Psoas muscle (tissue), 8 donors: ENCODE data around the gene DNAI7. TPM values are rescaled to one million over a fixed set of nuclear protein-coding genes. Genes with fewer than 3 reads are reported as not detected.

ENCODE experiments used
- ATAC-seq, 4 donors: fragments of 200-7000 bp; cut with Tn5 transposase; one replicate each; pipeline ENCODE4 v1.9.1; 2020; ENCODE audit warnings: moderate library complexity in 3 of 4, mild to moderate bottlenecking in 2 of 4
- DNase-seq, 2 donors: peaks; one replicate each; pipeline ENCODE4 v3.0.0-alpha.2; 2020
- H3K27ac ChIP-seq: fragments of 200-600 bp; one replicate; pipeline ENCODE4 v1.8.0; 2022
- H3K27me3 ChIP-seq, 3 donors: fragments of 200-600 bp in 1 of 3; one replicate each; pipeline versions ENCODE4 v1.6.1 to v1.8.0; 2013 to 2022; ENCODE audit warnings: low read length in 2 of 3, mild to moderate bottlenecking in 2 of 3, moderate library complexity in 1 of 3; ENCODE audit not compliant: insufficient read depth in 3 of 3
- H3K36me3 ChIP-seq, 2 donors: fragments of 200-600 bp in 1 of 2; one replicate each; pipeline versions ENCODE4 v1.6.1 to v1.8.0; 2013 to 2022; ENCODE audit warnings: low read depth in 1 of 2, mild to moderate bottlenecking in 1 of 2, moderate library complexity in 1 of 2; ENCODE audit not compliant: insufficient read depth in 1 of 2
- H3K4me1 ChIP-seq: fragments of 200-600 bp; one replicate; pipeline ENCODE4 v1.8.0; 2022
- H3K4me3 ChIP-seq: fragments of 200-600 bp; one replicate; pipeline ENCODE4 v1.8.0; 2022; ENCODE audit warnings: mild to moderate bottlenecking
- H3K9me3 ChIP-seq: fragments of 200-600 bp; one replicate; pipeline ENCODE4 v1.8.0; 2022
- CTCF ChIP-seq: fragments of 200-600 bp; IDR thresholded peaks from one replicate; pipeline ENCODE4 v1.8.0; 2022; ENCODE audit warnings: antibody characterized with exemption
- WGBS, 3 donors: extraction: QIAGEN DNeasy Blood & Tissue Kit; methylation state at CpG; one replicate each; pipeline versions ENCODE4 v1.1.6 to v1.1.7; 2013; 5-methylcytosine and 5-hydroxymethylcytosine counted together
- intact Hi-C, 2 donors: fragments of 100-400 bp; cut with DNase I; formaldehyde crosslinking; loops; one replicate each; pipeline versions ENCODE4 v1.11.0 to v1.14.2; 2022
- polyA plus RNA-seq, 3 donors: library from polyadenylated mRNA; stranded (reverse); fragments of 200-250 nt; gene quantifications; one replicate each; pipeline ENCODE4 v1.2.3, GENCODE V29; 2013
- total RNA-seq, 4 donors: library from RNA; stranded (reverse); fragmentation: NEBNext Ultra II Directional in 2 of 4; extraction: Animal tissue kit (Norgen Biotek cat#: 25700) in 2 of 4; gene quantifications; one replicate each; pipeline versions ENCODE4 v1.2.1 to v1.2.4, GENCODE V29; 2021 to 2023
- donor health status: healthy with polysubstance abuse.
- donor health status: DM: no; HTN: no; CAD: no; lungs with moderate emphysema.
- donor health status: Bipolar disorder and iron deficiency.
- donor health status: healthy.
- donor health status: DM: yes; HTN: yes; CAD: no.
- donor health status: DM: no; HTN: no; CAD: no.
- donor health status: DM: no; HTN: no; CAD: no.
- donor health status: DM: yes; HTN: yes; CAD: no.

The DNAI7 gene
- total and polyA plus RNA-seq, 7 donors = 0.06 to 0.74 (median 0.26) TPM; not detected in 2

GRCh38 chr12:25101092-25101445, 93.9 kb downstream of the DNAI7 start:
- Histone ChIP-seq H3K4me3 (no peak overlapping the region), H3K4me1 (no peaks in the 10 kb centered on the region), H3K9me3 (no peaks in the 10 kb centered on the region), H3K27me3 (no peaks in the 10 kb centered on the region), H3K27ac (no peak overlapping the region), H3K36me3 (no peaks in the 10 kb centered on the region)
- 67 to 76% (median 67%) methylated on average over 4 of the region's 4 CpGs for WGBS, 3 donors
- intact Hi-C loops = no loop called here
- ATAC-seq (no peak), DNase-seq (no peak)
- TF ChIP-seq CTCF = no peak

- Histone ChIP-seq H3K9me3 (no peaks in the 10 kb centered on the region), H3K4me1 (no peaks in the 10 kb centered on the region), H3K4me3 (no peak overlapping the region), H3K27ac (no peak overlapping the region), H3K27me3 (no peaks in the 10 kb centered on the region), H3K36me3 (no peaks in the 10 kb centered on the region)
- TF ChIP-seq CTCF = no peak
- WGBS, 3 donors = 52 to 64% (median 57%) methylated on average over 2 of the region's 2 CpGs
- DNase-seq (no peak), ATAC-seq (no peak)
- intact Hi-C loops = no loop called here
Measured at GRCh38 chr12:25100194-25101091, 94.5 kb downstream of the DNAI7 start.

DNA sequence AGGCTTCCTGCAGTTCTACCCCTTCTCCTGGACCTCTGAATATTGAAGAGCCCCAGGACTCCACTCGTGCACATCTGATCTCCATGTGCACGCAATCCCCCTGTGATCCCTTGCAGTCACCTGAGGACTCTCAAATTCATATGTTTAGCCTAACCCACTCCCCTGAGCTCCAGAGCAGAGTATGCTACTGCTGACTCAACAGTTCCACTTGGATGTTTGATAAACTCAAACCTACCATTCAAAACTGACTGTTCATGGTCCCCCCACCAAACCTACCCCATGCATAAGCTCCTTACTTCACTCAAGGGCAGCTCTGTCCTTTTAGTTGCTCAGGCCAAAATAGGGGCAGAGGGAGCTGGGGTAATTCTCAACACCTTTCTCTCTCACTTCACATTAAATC, 96.0 kb downstream of the DNAI7 start:
- ATAC-seq (no peak), DNase-seq (no peak)
- peaks cover 4% of the 10 kb centered on the region for H3K9me3 ChIP-seq
- H3K36me3 ChIP-seq = no peaks in the 10 kb centered on the region
- intact Hi-C loops = no loop called here
- WGBS, 3 donors = 79 to 97% (median 83%) methylated on average over 2 of the region's 2 CpGs
- no peak overlapping the region for H3K4me3 ChIP-seq
- no peak for TF ChIP-seq CTCF
- no peaks in the 10 kb centered on the region for H3K4me1 ChIP-seq
- H3K27me3 ChIP-seq = no peaks in the 10 kb centered on the region
- no peak overlapping the region for H3K27ac ChIP-seq

DNA sequence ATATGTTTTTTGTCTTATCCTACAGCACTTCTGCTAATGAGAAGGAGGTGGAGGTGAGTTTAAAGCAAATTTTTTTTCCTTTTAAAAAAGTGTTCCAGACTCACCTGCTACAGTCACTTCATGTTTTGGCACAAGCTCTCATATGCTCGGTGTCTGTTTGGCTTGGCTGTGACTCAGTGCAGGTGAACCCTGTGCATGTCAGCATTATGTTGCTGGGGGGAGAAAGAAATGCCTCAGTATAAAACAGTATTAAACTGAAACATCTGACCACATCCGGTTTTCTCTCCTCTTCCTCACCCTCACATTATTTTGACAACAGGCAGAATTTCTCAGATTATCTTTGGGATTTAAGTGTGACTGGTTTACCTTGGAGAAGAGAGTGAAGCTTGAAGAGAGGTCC, 105.2 kb downstream of the DNAI7 start:
- Histone ChIP-seq H3K4me3 (no peak overlapping the region), H3K27ac (no peak overlapping the region), H3K4me1 (no peaks in the 10 kb centered on the region), H3K27me3 (no peaks in the 10 kb centered on the region), H3K9me3 (peaks cover 6% of the 10 kb centered on the region), H3K36me3 (no peaks in the 10 kb centered on the region)
- TF ChIP-seq CTCF = no peak
- intact Hi-C loops = no loop called here
- DNase-seq (no peak), ATAC-seq (no peak)
- WGBS, 3 donors = 40 to 59% (median 48%) methylated on average over 2 of the region's 2 CpGs

DNA sequence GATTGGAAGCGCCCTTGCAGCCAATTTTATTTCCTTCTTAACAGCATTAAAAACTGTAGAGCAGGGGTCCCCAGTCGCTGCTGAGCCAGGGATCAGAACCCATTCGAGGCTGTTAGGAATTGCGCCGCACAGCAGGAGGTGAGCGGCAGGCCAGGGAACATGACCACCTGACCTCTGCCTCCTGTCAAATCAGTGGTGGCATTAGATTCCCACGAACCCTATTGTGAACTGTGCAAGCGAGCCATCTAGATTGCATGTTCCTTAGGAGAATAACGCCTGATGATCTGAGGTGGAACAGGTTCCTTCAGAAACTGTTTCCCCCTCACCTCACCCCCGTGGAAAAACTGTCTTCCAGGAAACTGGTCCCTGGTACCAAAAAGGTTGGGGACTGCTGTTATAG, 107.4 kb downstream of the DNAI7 start:
- H3K4me1 ChIP-seq = no peaks in the 10 kb centered on the region
- no peak overlapping the region for H3K4me3 ChIP-seq
- intact Hi-C loops = no loop called here
- no peaks in the 10 kb centered on the region for H3K9me3 ChIP-seq
- no peaks in the 10 kb centered on the region for H3K27me3 ChIP-seq
- 72 to 78% (median 76%) methylated on average over 10 of the region's 10 CpGs for WGBS, 3 donors
- DNase-seq (no peak), ATAC-seq (no peak)
- TF ChIP-seq CTCF = no peak
- H3K27ac ChIP-seq = no peak overlapping the region
- no peaks in the 10 kb centered on the region for H3K36me3 ChIP-seq
